ENCODE data around the gene CNDP1. TPM values are rescaled to one million over a fixed set of nuclear protein-coding genes. Genes with fewer than 3 reads are reported as not detected.

Gene CNDP1
- total and polyA plus RNA-seq, 4 donors = 0.09 to 21.1 (median 5.8) TPM

GRCh38 chr18:74632351-74632679, 98.0 kb downstream of the CNDP1 start:
- TF ChIP-seq CTCF (IDR thresholded peaks at IDR 0.05; ENCODE audit: low read depth, low read length, missing input control) (no peak), MAX (IDR thresholded peaks at IDR 0.05) (no peak), JUND (IDR thresholded peaks at IDR 0.05) (no peak), ATF3 (IDR thresholded peaks at IDR 0.05) (no peak), REST (IDR thresholded peaks at IDR 0.05) (no peak), FOXA1 (IDR thresholded peaks at IDR 0.05) (no peak), GABPA (IDR thresholded peaks at IDR 0.05 in 1 of 2, conservative IDR thresholded peaks at IDR 0.05 in 1 of 2) (no peak), YY1 (IDR thresholded peaks at IDR 0.05) (no peak), SP1 (IDR thresholded peaks at IDR 0.05) (no peak), RAD21 (IDR thresholded peaks at IDR 0.05) (no peak), RXRA (IDR thresholded peaks at IDR 0.05) (no peak), FOXA2 (IDR thresholded peaks at IDR 0.05) (no peak), ZBTB33 (IDR thresholded peaks at IDR 0.05) (no peak), HNF4G (IDR thresholded peaks at IDR 0.05) (no peak), HNF4A (conservative IDR thresholded peaks at IDR 0.05) (no peak), NR2F2 (IDR thresholded peaks at IDR 0.05) (no peak)
- Histone ChIP-seq H3K4me3 (ENCODE audit: low read depth in 1 of 3, low read length in 3 of 3) (no peak overlapping the region), H3K27ac (ENCODE audit: low read depth in 1 of 2, low read length in 2 of 2) (no peak overlapping the region), H3K9me3 (ENCODE audit: control insufficient read depth in 4 of 4, low read length in 3 of 4) (no peaks in the 10 kb centered on the region), H3K4me1 (ENCODE audit: control insufficient read depth in 4 of 4, insufficient read depth in 4 of 4, low read length in 3 of 4) (no peaks in the 10 kb centered on the region), H3K36me3 (ENCODE audit: control insufficient read depth in 4 of 4, insufficient read depth in 3 of 4, low read depth in 1 of 4, low read length in 3 of 4) (peaks cover 0 to 14% (median 3%) of the 10 kb centered on the region in 4 donors), H3K9ac (ENCODE audit: low read depth in 1 of 2, low read length in 2 of 2) (no peak overlapping the region), H3K27me3 (ENCODE audit: control insufficient read depth in 4 of 4, insufficient read depth in 4 of 4, low read length in 3 of 4) (no peaks in the 10 kb centered on the region)
- no peak for DNase-seq (ENCODE audit: low spot score)
- WGBS = 94% methylated on average over 6 of the region's 6 CpGs

- WGBS = 98% methylated on average over 4 of the region's 4 CpGs
- Histone ChIP-seq H3K9me3 (ENCODE audit: control insufficient read depth in 4 of 4, low read length in 3 of 4) (no peaks in the 10 kb centered on the region), H3K36me3 (ENCODE audit: control insufficient read depth in 4 of 4, insufficient read depth in 3 of 4, low read depth in 1 of 4, low read length in 3 of 4) (peaks cover 0 to 14% (median 3%) of the 10 kb centered on the region in 4 donors), H3K27ac (ENCODE audit: low read depth in 1 of 2, low read length in 2 of 2) (no peak overlapping the region), H3K9ac (ENCODE audit: low read depth in 1 of 2, low read length in 2 of 2) (no peak overlapping the region), H3K4me1 (ENCODE audit: control insufficient read depth in 4 of 4, insufficient read depth in 4 of 4, low read length in 3 of 4) (no peaks in the 10 kb centered on the region), H3K4me3 (ENCODE audit: low read depth in 1 of 3, low read length in 3 of 3) (no peak overlapping the region), H3K27me3 (ENCODE audit: control insufficient read depth in 4 of 4, insufficient read depth in 4 of 4, low read length in 3 of 4) (no peaks in the 10 kb centered on the region)
- DNase-seq (ENCODE audit: low spot score) = no peak
- no peak for TF ChIP-seq RXRA (IDR thresholded peaks at IDR 0.05)
- TF ChIP-seq NR2F2 (IDR thresholded peaks at IDR 0.05) = no peak
- TF ChIP-seq HNF4G (IDR thresholded peaks at IDR 0.05) = no peak
- no peak for TF ChIP-seq MAX (IDR thresholded peaks at IDR 0.05)
- TF ChIP-seq EGR1 (IDR thresholded peaks at IDR 0.05; ENCODE audit: low read depth in 2 of 2) = no peak
- TF ChIP-seq TAF1 (conservative IDR thresholded peaks at IDR 0.05) = no peak
- no peak for TF ChIP-seq ATF3 (IDR thresholded peaks at IDR 0.05)
- no peak for TF ChIP-seq FOXA1 (IDR thresholded peaks at IDR 0.05)
- no peak for TF ChIP-seq JUND (IDR thresholded peaks at IDR 0.05)
- TF ChIP-seq RAD21 (IDR thresholded peaks at IDR 0.05) = no peak
- TF ChIP-seq FOXA2 (IDR thresholded peaks at IDR 0.05) = no peak
- no peak for TF ChIP-seq SP1 (IDR thresholded peaks at IDR 0.05)
- no peak for TF ChIP-seq HNF4A (conservative IDR thresholded peaks at IDR 0.05)
- TF ChIP-seq GABPA (IDR thresholded peaks at IDR 0.05 in 1 of 2, conservative IDR thresholded peaks at IDR 0.05 in 1 of 2) = no peak
- no peak for TF ChIP-seq ZBTB33 (IDR thresholded peaks at IDR 0.05)
Measured at GRCh38 chr18:74632856-74633255, 98.6 kb downstream of the CNDP1 start.
